A673 (cell line): Measurements from ENCODE around the gene PLXNA3. TPM values are rescaled to one million over a fixed set of nuclear protein-coding genes. Genes with fewer than 3 reads are reported as not detected.

ENCODE experiments used
- BruUV-seq: library from RNA; stranded (reverse); fragments of 400-500 nt; replicated peaks from 2 replicates; lab custom pipeline; 2021; lab: Mats Ljungman, UMichigan
- CTCF ChIA-PET: fragments of 300-600 bp; sonication (Branson Sonifier 250); formaldehyde crosslinking; loops from one replicate; lab custom pipeline; 2022; ENCODE audit warnings: antibody characterized with exemption; lab: Charles Lee
- POLR2A ChIA-PET: fragments of 300-600 bp; sonication (Branson Sonifier 250); formaldehyde crosslinking; loops from one replicate; lab custom pipeline; 2022; ENCODE audit warnings: antibody characterized with exemption; ENCODE audit not compliant: low non-redundant PET; lab: Charles Lee
- DNase-seq: peaks from one replicate; pipeline ENCODE4 v3.0.0-alpha.2; 2015; ENCODE audit warnings: low spot score
- H3K27ac ChIP-seq: fragments of 200-600 bp; sonication (generic); 2 replicates; pipeline ENCODE4 v1.5.1; 2016; ENCODE audit warnings: mixed run types, low read depth, mild to moderate bottlenecking, mixed read lengths, antibody characterized with exemption, low read length; ENCODE audit not compliant: poor library complexity, severe bottlenecking
- H3K27me3 ChIP-seq: fragments of 200-600 bp; sonication (generic); replicated peaks from 2 replicates; pipeline ENCODE4 v1.6.1; 2017; ENCODE audit warnings: mixed run types, low read depth, mild to moderate bottlenecking, mixed read lengths, antibody characterized with exemption, low read length; ENCODE audit not compliant: insufficient read depth, poor library complexity
- H3K36me3 ChIP-seq: fragments of 200-600 bp; sonication (generic); 2 replicates; pipeline ENCODE4 v1.6.1; 2016; ENCODE audit warnings: mixed run types, mild to moderate bottlenecking, mixed read lengths, antibody characterized with exemption, low read length; ENCODE audit not compliant: insufficient read depth, poor library complexity, severe bottlenecking
- H3K4me1 ChIP-seq: fragments of 200-600 bp; sonication (generic); 2 replicates; pipeline ENCODE4 v1.6.1; 2017; ENCODE audit warnings: mixed run types, mild to moderate bottlenecking, mixed read lengths, antibody characterized with exemption, low read length; ENCODE audit not compliant: insufficient read depth, poor library complexity, severe bottlenecking
- H3K4me3 ChIP-seq: fragments of 200-600 bp; sonication (generic); 2 replicates; pipeline ENCODE4 v1.5.1; 2016; ENCODE audit warnings: low read depth, mixed run types, mild to moderate bottlenecking, mixed read lengths, low read length; ENCODE audit not compliant: poor library complexity, severe bottlenecking
- H3K9me3 ChIP-seq: fragments of 200-600 bp; sonication (generic); 2 replicates; pipeline ENCODE4 v1.6.1; 2016; ENCODE audit warnings: mixed run types, low read depth, mild to moderate bottlenecking, mixed read lengths, antibody characterized with exemption, low read length; ENCODE audit not compliant: poor library complexity, severe bottlenecking
- EZH2 ChIP-seq: fragments of 200-600 bp; sonication (generic); IDR thresholded peaks from 2 replicates; pipeline ENCODE4 v1.6.1; 2017; ENCODE audit warnings: borderline replicate concordance, low read depth, mild to moderate bottlenecking, mixed read lengths, antibody characterized with exemption, low read length; ENCODE audit not compliant: poor library complexity, severe bottlenecking
- intact Hi-C: fragments of 100-400 bp; cut with micrococcal nuclease; formaldehyde crosslinking; loops from one replicate; pipeline ENCODE4 v1.10.0; 2022; ENCODE audit not compliant: unreplicated experiment
- total RNA-seq: library from RNA; stranded (reverse); gene quantifications from 2 replicates; pipeline ENCODE4 v1.2.3, GENCODE V29; 2021
- TF ChIP-seq, protein P1 (sequence below): fragments of 300-800, 200-600 bp; sonication (generic); conservative IDR thresholded peaks from 2 replicates; pipeline ENCODE4 v1.5.1; 2017; ENCODE audit warnings: low read depth, mild to moderate bottlenecking, antibody characterized with exemption, low read length, moderate library complexity, mixed read lengths

Gene PLXNA3
- total RNA-seq, 1 experiment from 2014 or later = 54.6 TPM

DNA sequence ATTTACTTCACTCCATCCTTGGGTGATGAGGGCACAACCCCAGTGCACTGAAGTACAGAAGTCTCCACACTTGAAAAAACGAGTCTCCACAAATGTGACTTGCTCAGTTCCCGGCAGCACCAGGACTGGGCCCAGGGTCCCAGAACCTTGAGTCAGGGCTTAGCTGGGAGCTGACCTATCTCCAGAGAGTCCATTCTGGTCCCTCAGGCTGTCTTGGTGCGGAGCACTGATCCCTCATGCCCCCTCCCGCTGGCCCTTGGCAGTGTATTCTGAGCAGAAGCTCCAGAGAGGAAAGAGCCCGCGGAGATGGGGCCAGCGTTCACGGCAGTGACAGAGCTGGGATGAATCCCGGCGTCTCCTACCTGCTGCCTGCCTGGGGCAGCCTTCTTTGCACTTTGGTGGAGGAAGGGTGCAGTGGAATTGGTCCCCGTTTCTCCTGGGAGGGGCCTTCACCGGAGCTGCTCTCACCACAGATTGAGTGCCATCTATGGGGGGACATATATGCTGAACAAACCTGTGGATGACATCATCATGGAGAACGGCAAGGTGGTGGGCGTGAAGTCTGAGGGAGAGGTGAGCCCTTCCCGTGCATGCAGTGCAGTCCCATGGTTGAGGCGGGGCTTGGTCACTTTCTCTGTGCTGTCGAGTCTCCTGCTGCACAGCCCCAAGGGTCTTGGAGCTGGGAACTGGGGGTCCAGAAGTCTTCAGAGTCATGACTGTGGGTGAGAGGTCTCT, 17.3 kb upstream of the PLXNA3 start:
- H3K4me3 ChIP-seq = no peak overlapping the region
- no TSS peak for BruUV-seq
- no peak for TF ChIP-seq EZH2
- TF ChIP-seq, protein P1, sequence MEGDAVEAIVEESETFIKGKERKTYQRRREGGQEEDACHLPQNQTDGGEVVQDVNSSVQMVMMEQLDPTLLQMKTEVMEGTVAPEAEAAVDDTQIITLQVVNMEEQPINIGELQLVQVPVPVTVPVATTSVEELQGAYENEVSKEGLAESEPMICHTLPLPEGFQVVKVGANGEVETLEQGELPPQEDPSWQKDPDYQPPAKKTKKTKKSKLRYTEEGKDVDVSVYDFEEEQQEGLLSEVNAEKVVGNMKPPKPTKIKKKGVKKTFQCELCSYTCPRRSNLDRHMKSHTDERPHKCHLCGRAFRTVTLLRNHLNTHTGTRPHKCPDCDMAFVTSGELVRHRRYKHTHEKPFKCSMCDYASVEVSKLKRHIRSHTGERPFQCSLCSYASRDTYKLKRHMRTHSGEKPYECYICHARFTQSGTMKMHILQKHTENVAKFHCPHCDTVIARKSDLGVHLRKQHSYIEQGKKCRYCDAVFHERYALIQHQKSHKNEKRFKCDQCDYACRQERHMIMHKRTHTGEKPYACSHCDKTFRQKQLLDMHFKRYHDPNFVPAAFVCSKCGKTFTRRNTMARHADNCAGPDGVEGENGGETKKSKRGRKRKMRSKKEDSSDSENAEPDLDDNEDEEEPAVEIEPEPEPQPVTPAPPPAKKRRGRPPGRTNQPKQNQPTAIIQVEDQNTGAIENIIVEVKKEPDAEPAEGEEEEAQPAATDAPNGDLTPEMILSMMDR = no peak
- H3K27ac ChIP-seq = no peak overlapping the region
- DNase-seq = no peak
- peaks cover 17% of the 10 kb centered on the region for H3K4me1 ChIP-seq
- no peaks in the 10 kb centered on the region for H3K27me3 ChIP-seq
- intact Hi-C loops = no loop called here
- ChIA-PET CTCF (no interaction called here), POLR2A (no interaction called here)
- no peaks in the 10 kb centered on the region for H3K9me3 ChIP-seq
- peaks cover 13% of the 10 kb centered on the region for H3K36me3 ChIP-seq

DNA sequence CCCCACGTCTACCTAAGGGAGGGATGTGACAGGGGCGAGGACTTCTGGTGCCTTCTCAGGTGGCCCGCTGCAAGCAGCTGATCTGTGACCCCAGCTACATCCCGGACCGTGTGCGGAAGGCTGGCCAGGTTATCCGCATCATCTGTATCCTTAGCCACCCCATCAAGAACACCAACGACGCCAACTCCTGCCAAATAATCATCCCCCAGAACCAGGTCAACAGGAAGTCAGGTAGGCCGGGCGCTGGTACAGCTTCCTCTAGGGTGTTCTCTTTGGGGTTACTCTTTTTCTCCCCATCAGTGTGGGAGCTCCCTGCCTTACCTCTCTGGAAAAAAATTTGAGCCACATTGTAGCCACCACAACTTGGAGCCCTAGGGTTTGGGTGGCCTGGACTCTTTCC, 16.5 kb upstream of the PLXNA3 start:
- Histone ChIP-seq H3K36me3 (peaks cover 13% of the 10 kb centered on the region), H3K4me1 (peaks cover 17% of the 10 kb centered on the region), H3K9me3 (no peaks in the 10 kb centered on the region), H3K27me3 (no peaks in the 10 kb centered on the region), H3K4me3 (no peak overlapping the region), H3K27ac (no peak overlapping the region)
- ChIA-PET CTCF (no interaction called here), POLR2A (no interaction called here)
- no peak for DNase-seq
- intact Hi-C loops = no loop called here
- no TSS peak for BruUV-seq
- TF ChIP-seq EZH2 = no peak
- TF ChIP-seq, protein P1 = no peak

DNA sequence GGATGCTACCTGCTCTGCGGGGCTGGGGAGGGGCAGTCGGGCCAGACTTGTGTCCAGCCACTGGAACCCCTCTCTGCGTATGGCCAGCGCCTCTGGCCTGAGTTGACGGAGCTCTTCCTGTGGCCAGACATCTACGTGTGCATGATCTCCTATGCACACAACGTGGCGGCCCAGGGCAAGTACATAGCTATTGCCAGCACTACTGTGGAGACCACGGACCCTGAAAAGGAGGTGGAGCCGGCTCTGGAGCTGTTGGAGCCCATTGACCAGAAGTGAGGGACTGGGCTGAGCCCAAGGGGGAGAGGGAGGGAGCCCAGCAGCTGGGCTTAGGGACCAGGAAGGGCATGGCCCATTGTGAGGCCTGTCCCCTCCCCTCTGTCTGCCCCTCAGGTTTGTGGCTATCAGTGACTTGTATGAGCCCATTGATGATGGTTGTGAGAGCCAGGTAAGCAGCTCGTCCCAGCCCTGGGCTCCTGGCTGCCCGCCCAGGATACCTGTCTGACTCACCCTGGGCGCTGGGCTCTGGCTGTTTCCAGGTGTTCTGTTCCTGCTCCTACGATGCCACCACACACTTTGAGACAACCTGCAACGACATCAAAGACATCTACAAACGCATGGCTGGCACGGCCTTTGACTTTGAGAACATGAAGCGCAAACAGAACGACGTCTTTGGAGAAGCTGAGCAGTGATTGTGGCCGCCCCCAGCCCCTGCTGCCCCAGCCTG, 15.9 kb upstream of the PLXNA3 start:
- H3K4me1 ChIP-seq = peaks cover 17% of the 10 kb centered on the region
- POLR2A ChIA-PET = interaction anchor here (1.0 kb wide), 1 partner anchor 44 kb away, joined by 3 read pairs; no protein-coding TSS in a partner anchor
- no peak overlapping the region for H3K27ac ChIP-seq
- DNase-seq = no peak
- no peaks in the 10 kb centered on the region for H3K9me3 ChIP-seq
- no TSS peak for BruUV-seq
- CTCF ChIA-PET = no interaction called here
- H3K27me3 ChIP-seq = no peaks in the 10 kb centered on the region
- TF ChIP-seq, protein P1 = no peak
- TF ChIP-seq EZH2 = no peak
- intact Hi-C loops = no loop called here
- H3K36me3 ChIP-seq = peaks cover 13% of the 10 kb centered on the region
- no peak overlapping the region for H3K4me3 ChIP-seq
